Subcutaneous abdominal adipose tissue (tissue), 5 donors: ENCODE measurements around the gene CBFA2T3.

Experiments used
- H3K27ac ChIP-seq: one replicate; pipeline ENCODE4 v1.7.0; 2013; ENCODE audit warnings: low read depth, mild to moderate bottlenecking, inconsistent platforms, low read length, moderate library complexity
- H3K27me3 ChIP-seq, 5 donors: one replicate each; pipeline ENCODE4 v1.7.0; 2013; ENCODE audit warnings: low read length in 5 of 5, inconsistent platforms in 1 of 5; ENCODE audit not compliant: control insufficient read depth in 5 of 5, insufficient read depth in 4 of 5
- H3K36me3 ChIP-seq, 5 donors: one replicate each; pipeline ENCODE4 v1.7.0; 2013; ENCODE audit warnings: low read length in 5 of 5; ENCODE audit not compliant: control insufficient read depth in 5 of 5, insufficient read depth in 5 of 5
- H3K4me1 ChIP-seq, 5 donors: one replicate each; pipeline ENCODE4 v1.7.0; 2013; ENCODE audit warnings: low read length in 5 of 5, mild to moderate bottlenecking in 3 of 5, moderate library complexity in 1 of 5; ENCODE audit not compliant: control insufficient read depth in 5 of 5, insufficient read depth in 5 of 5
- H3K4me3 ChIP-seq, 5 donors: one replicate each; pipeline ENCODE4 v1.7.0; 2013; ENCODE audit warnings: low read length in 5 of 5, low read depth in 1 of 5
- H3K9ac ChIP-seq, 5 donors: one replicate each; pipeline ENCODE4 v1.7.0; 2013; ENCODE audit warnings: low read length in 5 of 5, mild to moderate bottlenecking in 4 of 5, moderate library complexity in 3 of 5
- H3K9me3 ChIP-seq, 5 donors: one replicate each; pipeline ENCODE4 v1.7.0; 2013; ENCODE audit warnings: low read length in 5 of 5; ENCODE audit not compliant: control insufficient read depth in 5 of 5
- donor health status: healthy.
- donor health status: healthy.
- donor health status: healthy.
- donor health status: healthy.
- donor health status: healthy.

CBFA2T3 gene

GRCh38 chr16:88924834-88925539 lies 52.0 kb downstream of the CBFA2T3 start:
- peaks cover 0 to 11% (median 3%) of the 10 kb centered on the region in 5 donors for H3K27me3 ChIP-seq
- H3K9ac ChIP-seq: no peak overlapping the region
- H3K4me1 ChIP-seq: peaks cover 7 to 50% (median 41%) of the 10 kb centered on the region in 5 donors
- H3K9me3 ChIP-seq: no peaks in the 10 kb centered on the region
- H3K36me3 ChIP-seq: peaks cover 0 to 3% (median 0%) of the 10 kb centered on the region in 5 donors
- H3K4me3 ChIP-seq: no peak overlapping the region
- H3K27ac ChIP-seq: no peak overlapping the region

GRCh38 chr16:88923926-88924833 lies 52.8 kb downstream of the CBFA2T3 start:
- Histone ChIP-seq H3K4me1 (peaks cover 7 to 56% (median 44%) of the 10 kb centered on the region in 5 donors), H3K27me3 (peaks cover 0 to 11% (median 3%) of the 10 kb centered on the region in 5 donors), H3K9me3 (no peaks in the 10 kb centered on the region), H3K27ac (no peak overlapping the region), H3K9ac (no peak overlapping the region), H3K36me3 (peaks cover 0 to 3% (median 0%) of the 10 kb centered on the region in 5 donors), H3K4me3 (no peak overlapping the region)

DNA sequence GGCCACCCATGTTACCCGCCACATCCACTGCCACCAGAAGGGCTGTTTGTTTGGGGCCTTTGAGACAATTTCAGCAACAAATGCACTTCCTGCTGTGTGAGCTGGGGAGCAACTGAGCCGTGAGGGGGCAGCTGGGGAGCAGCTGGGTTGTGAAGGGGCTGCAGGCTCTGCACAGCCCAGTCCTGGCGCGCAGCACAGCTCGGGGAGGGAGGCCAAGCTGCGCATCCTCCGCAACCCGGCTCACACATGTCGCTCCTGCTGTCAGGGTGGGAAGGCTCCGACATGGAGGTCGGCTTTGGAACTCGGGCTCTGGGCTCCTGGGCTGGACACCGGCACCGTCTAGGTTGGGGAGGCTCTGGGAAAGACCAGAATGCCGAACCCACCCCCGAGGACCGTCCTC lies 53.6 kb downstream of the CBFA2T3 start:
- peaks cover 0 to 6% (median 1%) of the 10 kb centered on the region in 5 donors for H3K27me3 ChIP-seq
- no peak overlapping the region for H3K27ac ChIP-seq
- no peaks in the 10 kb centered on the region for H3K9me3 ChIP-seq
- H3K36me3 ChIP-seq: peaks cover 0 to 3% (median 0%) of the 10 kb centered on the region in 5 donors
- no peak overlapping the region for H3K4me3 ChIP-seq
- peaks cover 7 to 56% (median 44%) of the 10 kb centered on the region in 5 donors for H3K4me1 ChIP-seq
- H3K9ac ChIP-seq: no peak overlapping the region

GRCh38 chr16:88922826-88923410 lies 54.1 kb downstream of the CBFA2T3 start:
- H3K27ac ChIP-seq: peak overlapping the region; percentile 60

GRCh38 chr16:88922114-88922825 lies 54.7 kb downstream of the CBFA2T3 start:
- Histone ChIP-seq H3K9me3 (no peaks in the 10 kb centered on the region), H3K4me1 (peaks cover 7 to 56% (median 44%) of the 10 kb centered on the region in 5 donors), H3K36me3 (peaks cover 0 to 3% (median 0%) of the 10 kb centered on the region in 5 donors), H3K9ac (peak overlapping the region in 3 of 5 donors; percentile 6 to 66 (median 31)), H3K27ac (peak overlapping the region; percentile 60), H3K27me3 (peaks cover 0 to 6% (median 0%) of the 10 kb centered on the region in 5 donors), H3K4me3 (peak overlapping the region in 3 of 5 donors; percentile 22 to 46 (median 44))

More at GRCh38 chr16:88922826-88923410, 54.1 kb downstream of the CBFA2T3 start:
- H3K4me1 ChIP-seq: peaks cover 7 to 56% (median 44%) of the 10 kb centered on the region in 5 donors
- no peak overlapping the region for H3K9ac ChIP-seq
- H3K36me3 ChIP-seq: peaks cover 0 to 3% (median 0%) of the 10 kb centered on the region in 5 donors
- H3K9me3 ChIP-seq: no peaks in the 10 kb centered on the region
- H3K27me3 ChIP-seq: peaks cover 0 to 6% (median 0%) of the 10 kb centered on the region in 5 donors
- peak overlapping the region in 1 of 5 donors; percentile 6 for H3K4me3 ChIP-seq

GRCh38 chr16:88921591-88921990 lies 55.4 kb downstream of the CBFA2T3 start:
- no peaks in the 10 kb centered on the region for H3K9me3 ChIP-seq
- peak overlapping the region; percentile 60 for H3K27ac ChIP-seq
- peak overlapping the region in 3 of 5 donors; percentile 22 to 46 (median 44) for H3K4me3 ChIP-seq
- H3K9ac ChIP-seq: peak overlapping the region in 3 of 5 donors; percentile 6 to 66 (median 31)
- peaks cover 7 to 56% (median 44%) of the 10 kb centered on the region in 5 donors for H3K4me1 ChIP-seq
- H3K27me3 ChIP-seq: peaks cover 0 to 2% (median 0%) of the 10 kb centered on the region in 5 donors
- peaks cover 0 to 3% (median 0%) of the 10 kb centered on the region in 5 donors for H3K36me3 ChIP-seq

GRCh38 chr16:88920618-88921590 lies 56.1 kb downstream of the CBFA2T3 start:
- H3K9ac ChIP-seq: peak overlapping the region in 1 of 5 donors; percentile 62
- no peaks in the 10 kb centered on the region for H3K27me3 ChIP-seq
- peaks cover 7 to 56% (median 44%) of the 10 kb centered on the region in 5 donors for H3K4me1 ChIP-seq
- H3K36me3 ChIP-seq: peaks cover 0 to 4% (median 0%) of the 10 kb centered on the region in 5 donors
- peak overlapping the region; percentile 60 for H3K27ac ChIP-seq
- H3K4me3 ChIP-seq: peak overlapping the region in 2 of 5 donors; percentile 29 to 31
- H3K9me3 ChIP-seq: no peaks in the 10 kb centered on the region

- Histone ChIP-seq H3K36me3 (peaks cover 0 to 6% (median 0%) of the 10 kb centered on the region in 5 donors), H3K4me3 (no peak overlapping the region), H3K27me3 (no peaks in the 10 kb centered on the region), H3K9ac (no peak overlapping the region), H3K27ac (no peak overlapping the region), H3K4me1 (peaks cover 7 to 48% (median 36%) of the 10 kb centered on the region in 5 donors), H3K9me3 (no peaks in the 10 kb centered on the region)
Observed at GRCh38 chr16:88919936-88920335, 57.1 kb downstream of the CBFA2T3 start.
